Measurements from ENCODE around the gene DLG2. TPM values are rescaled to one million over a fixed set of nuclear protein-coding genes. Genes with fewer than 3 reads are reported as not detected.

Gene DLG2
- total and polyA plus RNA-seq, 2 of the 8 experiments (the other 6 are each of a cell fraction or from before 2014, with no cell fraction given) = 1.7 to 14.3 TPM

DNA sequence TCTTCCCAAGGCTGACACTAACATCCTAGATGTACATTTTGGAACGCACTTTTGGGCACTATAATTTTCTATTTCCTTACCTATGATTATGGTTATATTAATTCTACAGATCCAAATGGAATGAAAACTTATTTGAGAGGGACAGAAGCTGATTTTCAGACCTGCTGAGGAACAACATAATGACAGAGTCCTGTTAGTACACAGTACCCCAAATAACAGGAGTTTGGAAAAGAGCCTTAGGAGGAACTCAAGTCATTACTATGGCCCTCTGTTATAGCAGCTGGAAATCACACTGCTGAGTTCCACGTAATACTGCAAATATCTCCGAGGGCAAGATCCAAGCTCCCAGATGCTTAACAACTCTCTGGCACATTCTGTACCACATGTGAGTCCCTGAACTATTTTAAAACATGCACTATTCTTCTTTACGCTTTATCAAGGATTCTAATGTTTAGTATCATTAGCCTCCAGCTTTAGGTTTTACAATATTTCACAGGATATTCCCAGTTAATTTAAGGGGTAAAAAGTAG, 1313.2 kb downstream of the DLG2 start (continued):
- TF ChIP-seq ZNF274 (IDR thresholded peaks at IDR 0.05; ENCODE audit: borderline replicate concordance, extremely low read depth, low read length) (no peak), FOSL1 (IDR thresholded peaks at IDR 0.05; ENCODE audit: insufficient read depth, low read depth, low read length) (no peak)
- TF ChIP-seq, protein P1, sequence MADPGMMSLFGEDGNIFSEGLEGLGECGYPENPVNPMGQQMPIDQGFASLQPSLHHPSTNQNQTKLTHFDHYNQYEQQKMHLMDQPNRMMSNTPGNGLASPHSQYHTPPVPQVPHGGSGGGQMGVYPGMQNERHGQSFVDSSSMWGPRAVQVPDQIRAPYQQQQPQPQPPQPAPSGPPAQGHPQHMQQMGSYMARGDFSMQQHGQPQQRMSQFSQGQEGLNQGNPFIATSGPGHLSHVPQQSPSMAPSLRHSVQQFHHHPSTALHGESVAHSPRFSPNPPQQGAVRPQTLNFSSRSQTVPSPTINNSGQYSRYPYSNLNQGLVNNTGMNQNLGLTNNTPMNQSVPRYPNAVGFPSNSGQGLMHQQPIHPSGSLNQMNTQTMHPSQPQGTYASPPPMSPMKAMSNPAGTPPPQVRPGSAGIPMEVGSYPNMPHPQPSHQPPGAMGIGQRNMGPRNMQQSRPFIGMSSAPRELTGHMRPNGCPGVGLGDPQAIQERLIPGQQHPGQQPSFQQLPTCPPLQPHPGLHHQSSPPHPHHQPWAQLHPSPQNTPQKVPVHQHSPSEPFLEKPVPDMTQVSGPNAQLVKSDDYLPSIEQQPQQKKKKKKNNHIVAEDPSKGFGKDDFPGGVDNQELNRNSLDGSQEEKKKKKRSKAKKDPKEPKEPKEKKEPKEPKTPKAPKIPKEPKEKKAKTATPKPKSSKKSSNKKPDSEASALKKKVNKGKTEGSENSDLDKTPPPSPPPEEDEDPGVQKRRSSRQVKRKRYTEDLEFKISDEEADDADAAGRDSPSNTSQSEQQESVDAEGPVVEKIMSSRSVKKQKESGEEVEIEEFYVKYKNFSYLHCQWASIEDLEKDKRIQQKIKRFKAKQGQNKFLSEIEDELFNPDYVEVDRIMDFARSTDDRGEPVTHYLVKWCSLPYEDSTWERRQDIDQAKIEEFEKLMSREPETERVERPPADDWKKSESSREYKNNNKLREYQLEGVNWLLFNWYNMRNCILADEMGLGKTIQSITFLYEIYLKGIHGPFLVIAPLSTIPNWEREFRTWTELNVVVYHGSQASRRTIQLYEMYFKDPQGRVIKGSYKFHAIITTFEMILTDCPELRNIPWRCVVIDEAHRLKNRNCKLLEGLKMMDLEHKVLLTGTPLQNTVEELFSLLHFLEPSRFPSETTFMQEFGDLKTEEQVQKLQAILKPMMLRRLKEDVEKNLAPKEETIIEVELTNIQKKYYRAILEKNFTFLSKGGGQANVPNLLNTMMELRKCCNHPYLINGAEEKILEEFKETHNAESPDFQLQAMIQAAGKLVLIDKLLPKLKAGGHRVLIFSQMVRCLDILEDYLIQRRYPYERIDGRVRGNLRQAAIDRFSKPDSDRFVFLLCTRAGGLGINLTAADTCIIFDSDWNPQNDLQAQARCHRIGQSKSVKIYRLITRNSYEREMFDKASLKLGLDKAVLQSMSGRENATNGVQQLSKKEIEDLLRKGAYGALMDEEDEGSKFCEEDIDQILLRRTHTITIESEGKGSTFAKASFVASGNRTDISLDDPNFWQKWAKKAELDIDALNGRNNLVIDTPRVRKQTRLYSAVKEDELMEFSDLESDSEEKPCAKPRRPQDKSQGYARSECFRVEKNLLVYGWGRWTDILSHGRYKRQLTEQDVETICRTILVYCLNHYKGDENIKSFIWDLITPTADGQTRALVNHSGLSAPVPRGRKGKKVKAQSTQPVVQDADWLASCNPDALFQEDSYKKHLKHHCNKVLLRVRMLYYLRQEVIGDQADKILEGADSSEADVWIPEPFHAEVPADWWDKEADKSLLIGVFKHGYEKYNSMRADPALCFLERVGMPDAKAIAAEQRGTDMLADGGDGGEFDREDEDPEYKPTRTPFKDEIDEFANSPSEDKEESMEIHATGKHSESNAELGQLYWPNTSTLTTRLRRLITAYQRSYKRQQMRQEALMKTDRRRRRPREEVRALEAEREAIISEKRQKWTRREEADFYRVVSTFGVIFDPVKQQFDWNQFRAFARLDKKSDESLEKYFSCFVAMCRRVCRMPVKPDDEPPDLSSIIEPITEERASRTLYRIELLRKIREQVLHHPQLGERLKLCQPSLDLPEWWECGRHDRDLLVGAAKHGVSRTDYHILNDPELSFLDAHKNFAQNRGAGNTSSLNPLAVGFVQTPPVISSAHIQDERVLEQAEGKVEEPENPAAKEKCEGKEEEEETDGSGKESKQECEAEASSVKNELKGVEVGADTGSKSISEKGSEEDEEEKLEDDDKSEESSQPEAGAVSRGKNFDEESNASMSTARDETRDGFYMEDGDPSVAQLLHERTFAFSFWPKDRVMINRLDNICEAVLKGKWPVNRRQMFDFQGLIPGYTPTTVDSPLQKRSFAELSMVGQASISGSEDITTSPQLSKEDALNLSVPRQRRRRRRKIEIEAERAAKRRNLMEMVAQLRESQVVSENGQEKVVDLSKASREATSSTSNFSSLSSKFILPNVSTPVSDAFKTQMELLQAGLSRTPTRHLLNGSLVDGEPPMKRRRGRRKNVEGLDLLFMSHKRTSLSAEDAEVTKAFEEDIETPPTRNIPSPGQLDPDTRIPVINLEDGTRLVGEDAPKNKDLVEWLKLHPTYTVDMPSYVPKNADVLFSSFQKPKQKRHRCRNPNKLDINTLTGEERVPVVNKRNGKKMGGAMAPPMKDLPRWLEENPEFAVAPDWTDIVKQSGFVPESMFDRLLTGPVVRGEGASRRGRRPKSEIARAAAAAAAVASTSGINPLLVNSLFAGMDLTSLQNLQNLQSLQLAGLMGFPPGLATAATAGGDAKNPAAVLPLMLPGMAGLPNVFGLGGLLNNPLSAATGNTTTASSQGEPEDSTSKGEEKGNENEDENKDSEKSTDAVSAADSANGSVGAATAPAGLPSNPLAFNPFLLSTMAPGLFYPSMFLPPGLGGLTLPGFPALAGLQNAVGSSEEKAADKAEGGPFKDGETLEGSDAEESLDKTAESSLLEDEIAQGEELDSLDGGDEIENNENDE (IDR thresholded peaks at IDR 0.05; ENCODE audit: insufficient replicate concordance, low read length) = no peak
